Mucosa of rectum (tissue), 2 donors: ENCODE data around the gene CNGA4.

ENCODE experiments used
- H3K27ac ChIP-seq, 2 donors: one replicate each; pipeline ENCODE4 v1.7.0; 2013; ENCODE audit warnings: inconsistent platforms in 2 of 2, low read depth in 2 of 2, low read length in 2 of 2
- H3K27me3 ChIP-seq, 2 donors: one replicate each; pipeline ENCODE4 v1.7.0; 2013; ENCODE audit warnings: low read length in 2 of 2; ENCODE audit not compliant: control insufficient read depth in 2 of 2, insufficient read depth in 2 of 2
- H3K36me3 ChIP-seq, 2 donors: one replicate each; pipeline ENCODE4 v1.7.0; 2013; ENCODE audit warnings: low read length in 2 of 2; ENCODE audit not compliant: control insufficient read depth in 2 of 2, insufficient read depth in 2 of 2
- H3K4me1 ChIP-seq, 2 donors: one replicate each; pipeline ENCODE4 v1.7.0; 2013; ENCODE audit warnings: low read length in 2 of 2, mild to moderate bottlenecking in 1 of 2; ENCODE audit not compliant: control insufficient read depth in 2 of 2, insufficient read depth in 2 of 2
- H3K4me3 ChIP-seq, 2 donors: one replicate each; pipeline ENCODE4 v1.7.0; 2013; ENCODE audit warnings: low read length in 2 of 2
- H3K9ac ChIP-seq, 2 donors: one replicate each; pipeline ENCODE4 v1.7.0; 2013; ENCODE audit warnings: low read length in 2 of 2, low read depth in 1 of 2, mild to moderate bottlenecking in 1 of 2
- H3K9me3 ChIP-seq, 2 donors: one replicate each; pipeline ENCODE4 v1.7.0; 2013; ENCODE audit warnings: low read length in 2 of 2; ENCODE audit not compliant: control insufficient read depth in 2 of 2
- donor health status: healthy.
- donor health status: Normal muscosa, but diverticular disease.

CNGA4 gene, protein sequence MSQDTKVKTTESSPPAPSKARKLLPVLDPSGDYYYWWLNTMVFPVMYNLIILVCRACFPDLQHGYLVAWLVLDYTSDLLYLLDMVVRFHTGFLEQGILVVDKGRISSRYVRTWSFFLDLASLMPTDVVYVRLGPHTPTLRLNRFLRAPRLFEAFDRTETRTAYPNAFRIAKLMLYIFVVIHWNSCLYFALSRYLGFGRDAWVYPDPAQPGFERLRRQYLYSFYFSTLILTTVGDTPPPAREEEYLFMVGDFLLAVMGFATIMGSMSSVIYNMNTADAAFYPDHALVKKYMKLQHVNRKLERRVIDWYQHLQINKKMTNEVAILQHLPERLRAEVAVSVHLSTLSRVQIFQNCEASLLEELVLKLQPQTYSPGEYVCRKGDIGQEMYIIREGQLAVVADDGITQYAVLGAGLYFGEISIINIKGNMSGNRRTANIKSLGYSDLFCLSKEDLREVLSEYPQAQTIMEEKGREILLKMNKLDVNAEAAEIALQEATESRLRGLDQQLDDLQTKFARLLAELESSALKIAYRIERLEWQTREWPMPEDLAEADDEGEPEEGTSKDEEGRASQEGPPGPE

DNA sequence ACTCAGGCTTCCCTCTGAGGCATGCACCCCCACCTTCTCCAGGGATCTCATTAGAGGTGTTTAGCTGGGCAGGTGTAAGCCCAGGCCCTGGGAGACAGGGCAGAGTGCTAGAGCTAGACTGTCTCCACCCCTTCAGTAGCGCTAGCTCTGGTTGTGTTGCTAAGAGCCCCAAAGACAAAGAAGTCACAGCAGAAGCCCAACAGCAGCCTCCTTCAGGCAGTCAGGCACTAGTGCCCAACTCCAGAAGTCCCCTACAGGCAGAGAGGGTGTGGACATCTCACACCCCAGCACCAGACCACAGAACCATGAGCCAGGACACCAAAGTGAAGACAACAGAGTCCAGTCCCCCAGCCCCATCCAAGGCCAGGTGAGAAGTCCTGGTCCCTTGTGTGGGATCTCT, at the start of gene CNGA4:
Gene CNGA4 (plus strand): TSS at position 188 of the 400 bp plus-strand sequence. CDS start 118 bp downstream, at position 306.
- H3K4me1 ChIP-seq, result peaks cover 0 to under 1% of the 10 kb centered on the region in 2 donors
- no peaks in the 10 kb centered on the region for H3K36me3 ChIP-seq
- H3K9me3 ChIP-seq, result no peaks in the 10 kb centered on the region
- H3K27ac ChIP-seq, result no peak within 1 kb of the TSS
- no peaks in the 10 kb centered on the region for H3K27me3 ChIP-seq
- no peak within 1 kb of the TSS for H3K4me3 ChIP-seq
- H3K9ac ChIP-seq, result no peak within 1 kb of the TSS

DNA sequence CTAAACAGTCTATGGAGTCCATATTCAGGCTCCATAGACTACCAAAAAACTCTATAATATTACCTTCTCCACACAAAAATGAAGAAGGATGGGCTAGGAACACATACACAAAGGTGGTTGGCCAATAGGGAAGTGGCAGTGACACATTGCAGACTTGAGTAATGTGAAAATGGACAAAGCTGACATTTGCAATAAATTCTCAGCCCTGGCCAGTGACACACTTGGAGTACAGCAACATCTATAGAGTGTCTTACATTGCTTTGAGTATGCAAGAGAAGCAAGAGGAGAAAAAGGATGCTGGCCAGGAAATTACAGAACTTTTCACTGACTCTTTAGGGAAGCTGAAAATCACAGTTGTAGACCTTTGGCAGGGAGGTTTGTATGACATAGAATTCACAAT, 47.1 kb upstream of the CNGA4 start:
- no peak overlapping the region for H3K4me3 ChIP-seq
- H3K36me3 ChIP-seq, result no peaks in the 10 kb centered on the region
- H3K27ac ChIP-seq, result no peak overlapping the region

DNA sequence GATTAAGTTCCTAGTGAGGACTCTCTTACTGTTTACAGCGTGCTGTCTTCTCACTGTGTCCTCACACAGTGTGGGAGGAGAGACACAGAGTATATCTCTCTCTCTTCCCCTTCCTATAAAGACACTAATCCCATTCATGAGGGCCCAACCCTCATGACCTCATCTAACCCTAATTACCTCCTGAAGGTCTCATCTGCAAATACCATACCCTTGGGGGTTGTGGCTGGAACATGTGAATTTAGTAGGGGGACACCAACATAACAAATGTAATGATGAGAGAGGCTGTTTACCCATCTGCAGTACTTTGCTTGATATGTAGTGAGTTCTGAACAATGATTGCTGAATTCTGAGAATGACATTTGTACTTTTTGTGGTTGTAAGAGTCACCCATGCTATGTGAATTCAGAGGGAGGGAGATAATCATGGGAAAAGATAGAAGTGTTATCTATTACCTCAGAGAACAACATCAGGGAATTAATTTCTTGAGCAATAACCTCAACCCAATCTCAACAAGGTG, 44.8 kb upstream of the CNGA4 start:
- no peaks in the 10 kb centered on the region for H3K27me3 ChIP-seq
- no peak overlapping the region for H3K4me3 ChIP-seq
- no peaks in the 10 kb centered on the region for H3K9me3 ChIP-seq
- no peaks in the 10 kb centered on the region for H3K36me3 ChIP-seq
- H3K9ac ChIP-seq, result no peak overlapping the region
- H3K27ac ChIP-seq, result no peak overlapping the region
- H3K4me1 ChIP-seq, result no peaks in the 10 kb centered on the region

More for the DNA sequence above, 47.1 kb upstream of the CNGA4 start:
- H3K27me3 ChIP-seq, result no peaks in the 10 kb centered on the region
- no peak overlapping the region for H3K9ac ChIP-seq
- no peaks in the 10 kb centered on the region for H3K4me1 ChIP-seq
- H3K9me3 ChIP-seq, result no peaks in the 10 kb centered on the region

DNA sequence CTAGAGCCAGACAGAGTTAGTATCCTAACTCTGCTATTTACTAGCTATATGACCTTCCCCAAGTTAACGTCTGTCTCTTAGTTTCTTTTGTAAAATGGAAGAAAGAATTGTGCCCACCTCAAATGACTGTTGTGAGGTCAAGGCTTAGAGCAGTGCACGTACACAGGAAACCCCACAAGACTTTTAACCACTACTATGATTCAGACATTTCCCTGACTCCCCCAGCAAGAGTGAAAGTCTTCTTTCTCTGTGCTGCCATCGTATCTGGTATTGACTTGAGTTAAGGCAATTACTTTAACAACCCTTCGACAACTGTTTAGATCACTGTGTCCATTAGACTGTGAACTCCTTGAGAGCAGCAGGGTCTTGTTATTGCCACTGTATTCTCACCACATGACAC, 42.5 kb upstream of the CNGA4 start:
- Histone ChIP-seq H3K4me1 (no peaks in the 10 kb centered on the region), H3K9ac (no peak overlapping the region), H3K36me3 (no peaks in the 10 kb centered on the region), H3K27me3 (no peaks in the 10 kb centered on the region), H3K9me3 (no peaks in the 10 kb centered on the region), H3K4me3 (no peak overlapping the region), H3K27ac (no peak overlapping the region)

DNA sequence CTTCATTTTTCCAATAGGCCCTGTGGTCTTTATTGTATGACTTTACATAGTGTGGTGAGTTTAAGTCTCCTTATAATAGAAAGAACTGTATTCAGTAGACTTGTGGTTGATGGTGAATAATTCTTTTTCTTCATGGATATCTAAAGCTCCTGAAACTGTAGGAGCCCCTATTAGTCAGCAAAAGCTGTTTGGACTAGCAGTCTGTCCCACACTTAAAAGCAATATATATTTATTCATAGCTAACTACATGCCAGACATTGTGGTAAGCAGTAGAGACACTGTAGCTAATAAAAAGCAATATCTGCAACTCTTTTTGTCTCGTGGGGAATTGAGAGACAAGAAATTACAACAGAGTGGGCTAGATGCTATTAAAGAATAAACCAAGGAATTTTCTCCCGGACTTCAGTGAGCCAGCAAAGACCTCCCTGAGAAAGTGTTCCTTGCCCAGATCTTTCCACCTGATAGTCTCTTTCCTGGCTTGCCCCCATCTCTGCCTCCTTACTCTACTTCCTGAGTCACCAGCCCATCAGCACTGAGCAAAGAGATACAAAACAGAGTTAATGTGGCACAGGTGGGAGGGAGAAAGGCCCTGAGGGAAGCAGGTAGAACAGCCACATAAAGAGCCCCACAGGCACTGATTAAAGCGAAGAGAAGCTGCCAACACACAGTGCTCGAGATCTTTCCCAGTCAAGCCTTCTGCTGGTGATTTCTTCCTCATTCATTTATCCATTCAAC, 41.3 kb upstream of the CNGA4 start:
- no peaks in the 10 kb centered on the region for H3K4me1 ChIP-seq
- no peaks in the 10 kb centered on the region for H3K9me3 ChIP-seq
- peaks cover 1 to 4% of the 10 kb centered on the region in 2 donors for H3K36me3 ChIP-seq
- H3K4me3 ChIP-seq, result no peak overlapping the region
- no peak overlapping the region for H3K27ac ChIP-seq
- no peak overlapping the region for H3K9ac ChIP-seq
- no peaks in the 10 kb centered on the region for H3K27me3 ChIP-seq

DNA sequence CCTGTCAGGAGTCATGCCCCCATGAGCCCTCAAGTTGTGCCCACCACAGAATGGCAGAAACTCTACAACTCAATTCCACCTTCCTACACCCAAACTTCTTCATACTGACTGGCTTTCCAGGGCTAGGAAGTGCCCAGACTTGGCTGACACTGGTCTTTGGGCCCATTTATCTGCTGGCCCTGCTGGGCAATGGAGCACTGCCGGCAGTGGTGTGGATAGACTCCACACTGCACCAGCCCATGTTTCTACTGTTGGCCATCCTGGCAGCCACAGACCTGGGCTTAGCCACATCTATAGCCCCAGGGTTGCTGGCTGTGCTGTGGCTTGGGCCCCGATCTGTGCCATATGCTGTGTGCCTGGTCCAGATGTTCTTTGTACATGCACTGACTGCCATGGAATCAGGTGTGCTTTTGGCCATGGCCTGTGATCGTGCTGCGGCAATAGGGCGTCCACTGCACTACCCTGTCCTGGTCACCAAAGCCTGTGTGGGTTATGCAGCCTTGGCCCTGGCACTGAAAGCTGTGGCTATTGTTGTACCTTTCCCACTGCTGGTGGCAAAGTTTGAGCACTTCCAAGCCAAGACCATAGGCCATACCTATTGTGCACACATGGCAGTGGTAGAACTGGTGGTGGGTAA, 39.6 kb upstream of the CNGA4 start, which contains the start of gene OR52W1:
Gene OR52W1 (plus strand): TSS at position 51 of the 637 bp plus-strand sequence. CDS start 0 bp downstream, at position 51.
- Histone ChIP-seq H3K27me3 (no peaks in the 10 kb centered on the region), H3K9me3 (no peaks in the 10 kb centered on the region), H3K4me3 (no peak within 1 kb of the TSS), H3K36me3 (peaks cover 3 to 8% of the 10 kb centered on the region in 2 donors), H3K4me1 (no peaks in the 10 kb centered on the region), H3K27ac (no peak within 1 kb of the TSS), H3K9ac (no peak within 1 kb of the TSS)

DNA sequence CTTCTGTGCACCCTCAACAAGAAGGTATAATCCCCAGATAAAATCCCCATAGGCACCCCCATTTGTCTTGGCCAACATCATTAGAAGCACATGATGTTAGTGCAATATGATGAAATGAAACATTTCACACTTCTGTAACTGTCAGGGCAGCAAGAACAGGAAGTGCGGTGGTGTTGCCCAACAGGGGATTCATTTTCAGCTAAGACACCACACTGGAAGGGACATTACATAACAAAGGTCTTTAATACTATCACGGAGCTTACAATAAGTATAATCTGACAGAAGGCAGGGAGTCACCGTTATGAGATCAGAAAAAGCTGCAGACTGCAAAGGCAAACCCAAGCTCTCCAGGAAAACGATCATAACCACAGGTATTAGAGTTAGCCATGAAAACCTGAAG, 37.9 kb upstream of the CNGA4 start:
- Histone ChIP-seq H3K36me3 (peaks cover 18 to 24% of the 10 kb centered on the region in 2 donors), H3K9me3 (no peaks in the 10 kb centered on the region), H3K9ac (no peak overlapping the region), H3K27ac (no peak overlapping the region), H3K4me3 (no peak overlapping the region), H3K4me1 (no peaks in the 10 kb centered on the region), H3K27me3 (no peaks in the 10 kb centered on the region)

DNA sequence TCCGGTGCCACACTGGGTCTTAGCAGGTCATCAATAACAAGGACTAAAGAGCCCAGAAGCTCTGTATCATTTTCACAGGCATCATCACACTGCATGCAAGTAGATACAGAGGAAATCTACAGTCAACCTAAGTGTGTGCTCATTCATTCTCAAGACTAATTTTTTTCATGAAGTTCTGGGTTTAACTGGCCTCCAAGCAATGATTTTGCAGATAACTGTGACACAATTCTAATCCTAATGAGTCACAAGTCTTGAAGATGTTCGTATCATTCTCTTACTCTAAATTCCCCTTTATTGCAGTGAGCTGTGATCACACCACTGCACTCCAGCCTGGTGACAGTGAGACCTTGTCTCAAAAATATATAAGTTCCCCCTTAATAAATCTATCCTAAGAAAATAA, 37.4 kb upstream of the CNGA4 start:
- no peaks in the 10 kb centered on the region for H3K27me3 ChIP-seq
- H3K4me3 ChIP-seq, result no peak overlapping the region
- no peaks in the 10 kb centered on the region for H3K9me3 ChIP-seq
- H3K9ac ChIP-seq, result no peak overlapping the region
- H3K4me1 ChIP-seq, result no peaks in the 10 kb centered on the region
- H3K27ac ChIP-seq, result no peak overlapping the region
- peaks cover 22 to 24% of the 10 kb centered on the region in 2 donors for H3K36me3 ChIP-seq

DNA sequence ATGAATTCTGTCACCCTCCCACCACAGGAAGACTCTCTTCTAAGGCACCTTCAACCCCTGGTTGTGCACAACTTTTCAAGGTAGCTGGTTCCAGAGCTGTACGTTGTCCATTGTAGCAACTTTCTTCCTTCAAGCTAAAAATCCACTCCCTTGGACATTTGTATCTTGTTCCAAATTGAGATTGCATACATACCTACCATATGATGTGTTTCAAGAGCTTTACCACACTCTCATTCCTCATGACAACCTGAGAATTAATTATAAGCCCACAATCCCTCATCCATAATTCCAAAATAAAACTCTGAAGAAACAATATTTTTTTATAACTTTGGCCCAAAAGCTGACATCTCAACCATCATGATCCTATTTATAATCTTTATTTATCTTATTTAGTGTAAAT, 36.8 kb upstream of the CNGA4 start:
- no peaks in the 10 kb centered on the region for H3K9me3 ChIP-seq
- H3K27ac ChIP-seq, result no peak overlapping the region
- no peak overlapping the region for H3K4me3 ChIP-seq
- no peak overlapping the region for H3K9ac ChIP-seq
- no peaks in the 10 kb centered on the region for H3K4me1 ChIP-seq
- H3K36me3 ChIP-seq, result peaks cover 24% of the 10 kb centered on the region in 2 donors
- no peaks in the 10 kb centered on the region for H3K27me3 ChIP-seq
